ENCODE data around the gene VOPP1. TPM values are rescaled to one million over a fixed set of nuclear protein-coding genes. Genes with fewer than 3 reads are reported as not detected.

Gene VOPP1
- total RNA-seq, 1 donor from 2014 or later: 47.8 TPM

DNA sequence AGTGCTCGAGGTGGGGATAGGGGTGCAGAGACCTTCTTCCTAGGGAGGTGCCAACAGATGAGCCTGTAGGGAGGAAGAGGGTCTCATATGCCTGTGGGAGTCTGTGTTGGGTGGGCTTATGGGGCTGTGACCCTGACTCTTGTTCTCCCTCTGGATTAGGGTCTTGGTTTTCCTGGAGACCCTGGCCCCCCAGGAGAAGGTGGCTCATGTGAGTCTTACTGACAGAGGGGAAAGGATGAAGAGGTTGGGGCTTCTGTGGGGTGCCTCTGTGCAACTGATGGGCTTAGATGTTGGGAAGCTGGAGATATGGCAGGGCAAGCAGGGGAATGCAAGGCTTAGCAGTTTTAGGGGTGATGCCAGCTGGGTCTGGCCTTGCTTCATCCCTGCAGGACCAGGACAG is 20.2 kb upstream of the VOPP1 start:
- Mint-ChIP-seq H3K27me3 (peaks cover 15% of the 10 kb centered on the region), H3K9me3 (ENCODE audit: low read depth) (no peaks in the 10 kb centered on the region), H3K27ac (no peak overlapping the region), H3K36me3 (ENCODE audit: insufficient read depth) (no peaks in the 10 kb centered on the region), H3K4me3 (ENCODE audit: low read depth) (no peak overlapping the region), H3K4me1 (ENCODE audit: low read depth) (no peaks in the 10 kb centered on the region)
- TF ChIP-seq, protein P1, sequence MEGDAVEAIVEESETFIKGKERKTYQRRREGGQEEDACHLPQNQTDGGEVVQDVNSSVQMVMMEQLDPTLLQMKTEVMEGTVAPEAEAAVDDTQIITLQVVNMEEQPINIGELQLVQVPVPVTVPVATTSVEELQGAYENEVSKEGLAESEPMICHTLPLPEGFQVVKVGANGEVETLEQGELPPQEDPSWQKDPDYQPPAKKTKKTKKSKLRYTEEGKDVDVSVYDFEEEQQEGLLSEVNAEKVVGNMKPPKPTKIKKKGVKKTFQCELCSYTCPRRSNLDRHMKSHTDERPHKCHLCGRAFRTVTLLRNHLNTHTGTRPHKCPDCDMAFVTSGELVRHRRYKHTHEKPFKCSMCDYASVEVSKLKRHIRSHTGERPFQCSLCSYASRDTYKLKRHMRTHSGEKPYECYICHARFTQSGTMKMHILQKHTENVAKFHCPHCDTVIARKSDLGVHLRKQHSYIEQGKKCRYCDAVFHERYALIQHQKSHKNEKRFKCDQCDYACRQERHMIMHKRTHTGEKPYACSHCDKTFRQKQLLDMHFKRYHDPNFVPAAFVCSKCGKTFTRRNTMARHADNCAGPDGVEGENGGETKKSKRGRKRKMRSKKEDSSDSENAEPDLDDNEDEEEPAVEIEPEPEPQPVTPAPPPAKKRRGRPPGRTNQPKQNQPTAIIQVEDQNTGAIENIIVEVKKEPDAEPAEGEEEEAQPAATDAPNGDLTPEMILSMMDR (IDR thresholded peaks at IDR 0.05; ENCODE audit: unreplicated experiment): no peak
- DNase-seq (ENCODE audit: low spot score, unreplicated experiment): no peak

GRCh38 chr7:55591282-55591931 is 19.1 kb upstream of the VOPP1 start:
- Mint-ChIP-seq H3K4me1 (ENCODE audit: low read depth) (no peaks in the 10 kb centered on the region), H3K27me3 (peaks cover 18% of the 10 kb centered on the region), H3K27ac (no peak overlapping the region), H3K9me3 (ENCODE audit: low read depth) (no peaks in the 10 kb centered on the region), H3K4me3 (ENCODE audit: low read depth) (no peak overlapping the region), H3K36me3 (ENCODE audit: insufficient read depth) (no peaks in the 10 kb centered on the region)
- TF ChIP-seq, protein P1 (IDR thresholded peaks at IDR 0.05; ENCODE audit: unreplicated experiment): no peak
- DNase-seq (ENCODE audit: low spot score, unreplicated experiment): no peak

GRCh38 chr7:55590517-55591281 is 18.4 kb upstream of the VOPP1 start:
- Mint-ChIP-seq H3K27me3 (peaks cover 18% of the 10 kb centered on the region), H3K4me1 (ENCODE audit: low read depth) (no peaks in the 10 kb centered on the region), H3K4me3 (ENCODE audit: low read depth) (no peak overlapping the region), H3K36me3 (ENCODE audit: insufficient read depth) (no peaks in the 10 kb centered on the region), H3K9me3 (ENCODE audit: low read depth) (no peaks in the 10 kb centered on the region), H3K27ac (no peak overlapping the region)
- DNase-seq (ENCODE audit: low spot score, unreplicated experiment): no peak
- TF ChIP-seq, protein P1 (IDR thresholded peaks at IDR 0.05; ENCODE audit: unreplicated experiment): no peak

GRCh38 chr7:55589905-55590304 is 17.6 kb upstream of the VOPP1 start:
- Mint-ChIP-seq H3K9me3 (ENCODE audit: low read depth) (no peaks in the 10 kb centered on the region), H3K4me1 (ENCODE audit: low read depth) (no peaks in the 10 kb centered on the region), H3K27me3 (peaks cover 18% of the 10 kb centered on the region), H3K27ac (no peak overlapping the region), H3K4me3 (ENCODE audit: low read depth) (no peak overlapping the region), H3K36me3 (ENCODE audit: insufficient read depth) (no peaks in the 10 kb centered on the region)
- TF ChIP-seq, protein P1 (IDR thresholded peaks at IDR 0.05; ENCODE audit: unreplicated experiment): no peak
- no peak for DNase-seq (ENCODE audit: low spot score, unreplicated experiment)

GRCh38 chr7:55588976-55589604 is 16.8 kb upstream of the VOPP1 start:
- H3K4me3 Mint-ChIP-seq (ENCODE audit: low read depth): no peak overlapping the region
- peaks cover 18% of the 10 kb centered on the region for H3K27me3 Mint-ChIP-seq
- DNase-seq (ENCODE audit: low spot score, unreplicated experiment): no peak
- no peak overlapping the region for H3K27ac Mint-ChIP-seq
- no peaks in the 10 kb centered on the region for H3K36me3 Mint-ChIP-seq (ENCODE audit: insufficient read depth)
- no peaks in the 10 kb centered on the region for H3K9me3 Mint-ChIP-seq (ENCODE audit: low read depth)
- TF ChIP-seq, protein P1 (IDR thresholded peaks at IDR 0.05; ENCODE audit: unreplicated experiment): no peak
- H3K4me1 Mint-ChIP-seq (ENCODE audit: low read depth): no peaks in the 10 kb centered on the region

All from progenitor cell of endocrine pancreas (in vitro differentiated cells).